GM21619 (cell line): ENCODE data around the gene RBM33.
"Not testable (repeated sequence)": the region's sequence is repeated elsewhere in the genome, so short reads cannot be mapped to it uniquely, and the experiment has no call there.

Experiments
- ATAC-seq: cut with Tn5 transposase; IDR thresholded peaks from one replicate; pipeline ENCODE4 v1.9.1; 2021; ENCODE audit not compliant: unreplicated experiment

RBM33 gene

DNA sequence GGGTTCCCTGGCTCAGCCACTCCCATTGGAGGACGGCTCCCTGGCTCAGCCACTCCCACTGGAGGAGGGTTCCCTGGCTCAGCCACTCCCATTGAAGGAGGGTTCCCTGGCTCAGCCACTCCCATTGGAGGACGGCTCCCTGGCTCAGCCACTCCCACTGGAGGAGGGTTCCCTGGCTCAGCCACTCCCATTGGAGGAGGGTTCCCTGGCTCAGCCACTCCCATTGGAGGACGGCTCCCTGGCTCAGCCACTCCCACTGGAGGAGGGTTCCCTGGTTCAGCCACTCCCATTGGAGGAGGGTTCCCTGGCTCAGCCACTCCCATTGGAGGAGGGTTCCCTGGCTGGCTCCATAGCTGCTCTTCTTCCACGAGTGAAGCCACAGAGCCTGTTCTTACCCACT, 173.1 kb downstream of the RBM33 start:
- ATAC-seq = not testable (repeated sequence)

DNA sequence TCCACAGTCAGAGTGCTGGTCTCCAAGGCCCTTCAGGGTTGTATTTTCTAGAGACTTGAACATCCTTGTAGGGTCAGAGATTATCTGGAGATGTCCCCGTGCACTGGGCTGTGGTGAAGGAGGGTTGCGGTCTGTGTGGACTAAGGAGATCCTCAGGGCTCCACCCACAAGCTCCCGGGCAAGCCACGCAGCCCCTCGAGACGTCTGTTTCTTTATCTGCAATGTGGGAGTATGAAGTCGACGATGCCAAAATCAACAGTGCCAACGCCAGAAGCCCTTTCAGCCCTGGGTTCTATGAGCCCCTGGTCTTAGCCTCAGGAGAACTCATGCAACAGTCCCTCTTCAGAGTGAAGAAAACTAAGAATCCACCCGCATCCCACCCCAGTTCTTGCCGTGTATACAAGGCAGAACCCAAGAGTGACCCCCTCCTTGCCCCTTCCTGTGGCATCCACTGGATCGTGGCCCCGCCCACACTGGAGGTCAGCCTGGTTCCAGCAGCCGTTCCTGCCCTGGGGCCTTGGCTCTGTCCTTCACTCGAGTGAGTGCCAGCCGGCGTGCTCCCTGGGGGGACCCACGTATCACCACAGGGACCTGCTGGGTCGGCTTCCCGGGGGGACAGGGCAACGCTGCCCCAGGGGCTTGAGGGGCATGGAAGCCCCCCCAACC, 173.8 kb downstream of the RBM33 start:
- no peak for ATAC-seq

- no peak for ATAC-seq
These were observed 174.3 kb downstream of the RBM33 start for GRCh38 chr7:155818820-155819168.

- ATAC-seq = no peak
These were observed 174.7 kb downstream of the RBM33 start for GRCh38 chr7:155819186-155819585.

DNA sequence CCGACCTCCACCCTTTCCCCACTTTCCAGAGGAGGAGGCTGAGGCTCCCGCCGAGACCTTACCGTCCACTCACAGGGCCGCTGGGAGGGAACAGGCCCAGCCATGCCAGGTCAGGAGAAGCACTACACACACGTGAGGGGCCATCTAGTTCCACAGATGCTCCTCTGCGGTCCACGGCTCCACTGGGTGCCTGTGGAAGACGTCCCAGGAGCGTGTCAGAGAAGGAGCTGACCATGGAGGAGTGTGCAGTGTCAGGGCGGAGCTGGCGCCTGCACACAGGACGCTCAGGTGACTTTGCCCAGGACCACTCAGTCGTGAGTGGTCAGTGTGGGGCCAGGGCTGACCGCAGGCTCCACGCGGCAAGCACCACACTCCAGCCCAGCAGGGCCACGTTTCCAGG, 175.8 kb downstream of the RBM33 start:
- ATAC-seq = no peak

GRCh38 chr7:155820788-155821187, 176.3 kb downstream of the RBM33 start:
- no peak for ATAC-seq

DNA sequence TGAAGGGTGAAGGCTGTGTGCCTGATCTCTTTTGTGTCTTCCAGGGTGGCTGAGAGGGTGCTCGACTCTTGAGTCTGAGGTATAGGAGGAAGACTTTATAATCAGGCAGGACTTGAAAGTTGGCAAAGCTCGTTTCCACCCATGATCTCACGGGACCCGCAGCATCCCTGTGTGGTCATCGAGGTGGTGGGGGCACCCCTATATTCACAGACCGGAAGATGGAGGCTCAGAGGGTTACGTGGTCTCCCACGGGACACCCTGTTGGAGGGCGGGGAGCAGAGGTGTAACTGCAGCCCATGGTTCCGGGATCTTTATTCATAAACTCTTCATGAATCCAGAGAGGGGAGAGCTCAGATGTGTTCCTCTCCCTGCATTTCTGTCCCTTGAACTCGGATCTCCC, 177.4 kb downstream of the RBM33 start:
- no peak for ATAC-seq

GRCh38 chr7:155824227-155824886, 179.9 kb downstream of the RBM33 start:
- no peak for ATAC-seq

- no peak for ATAC-seq
These were observed 180.9 kb downstream of the RBM33 start for GRCh38 chr7:155825336-155825735.

GRCh38 chr7:155829796-155830470, 185.5 kb downstream of the RBM33 start:
- no peak for ATAC-seq
